Fibroblast of mammary gland (primary cell): Measurements from ENCODE around the gene METTL25B.
A peak's percentile ranks its signal among the peaks of the same experiment; 100 is the strongest.

Experiments
- DNase-seq: peaks from one replicate; pipeline ENCODE4 v3.0.0-alpha.2; 2010; ENCODE audit warnings: low read depth
- H3K4me3 ChIP-seq: 2 replicates; pipeline ENCODE4 v1.5.1; 2011; ENCODE audit warnings: low read depth, mild to moderate bottlenecking, low read length, moderate library complexity; ENCODE audit not compliant: control insufficient read depth
- TF ChIP-seq, protein P1 (sequence below): conservative IDR thresholded peaks from 2 replicates; pipeline ENCODE4 v1.5.1; 2011; ENCODE audit warnings: low read depth, low read length, inconsistent platforms; ENCODE audit not compliant: control insufficient read depth, insufficient read depth

METTL25B gene

GRCh38 chr1:156706657-156707416, 21.4 kb upstream of the METTL25B start:
- DNase-seq: peak; percentile 83
- H3K4me3 ChIP-seq: peak overlapping the region; percentile 43
- TF ChIP-seq, protein P1, sequence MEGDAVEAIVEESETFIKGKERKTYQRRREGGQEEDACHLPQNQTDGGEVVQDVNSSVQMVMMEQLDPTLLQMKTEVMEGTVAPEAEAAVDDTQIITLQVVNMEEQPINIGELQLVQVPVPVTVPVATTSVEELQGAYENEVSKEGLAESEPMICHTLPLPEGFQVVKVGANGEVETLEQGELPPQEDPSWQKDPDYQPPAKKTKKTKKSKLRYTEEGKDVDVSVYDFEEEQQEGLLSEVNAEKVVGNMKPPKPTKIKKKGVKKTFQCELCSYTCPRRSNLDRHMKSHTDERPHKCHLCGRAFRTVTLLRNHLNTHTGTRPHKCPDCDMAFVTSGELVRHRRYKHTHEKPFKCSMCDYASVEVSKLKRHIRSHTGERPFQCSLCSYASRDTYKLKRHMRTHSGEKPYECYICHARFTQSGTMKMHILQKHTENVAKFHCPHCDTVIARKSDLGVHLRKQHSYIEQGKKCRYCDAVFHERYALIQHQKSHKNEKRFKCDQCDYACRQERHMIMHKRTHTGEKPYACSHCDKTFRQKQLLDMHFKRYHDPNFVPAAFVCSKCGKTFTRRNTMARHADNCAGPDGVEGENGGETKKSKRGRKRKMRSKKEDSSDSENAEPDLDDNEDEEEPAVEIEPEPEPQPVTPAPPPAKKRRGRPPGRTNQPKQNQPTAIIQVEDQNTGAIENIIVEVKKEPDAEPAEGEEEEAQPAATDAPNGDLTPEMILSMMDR: no peak

- TF ChIP-seq, protein P1: no peak
- DNase-seq: peak; percentile 79
- peak overlapping the region; percentile 9 for H3K4me3 ChIP-seq
Measured at GRCh38 chr1:156707417-156708217, 20.7 kb upstream of the METTL25B start.

DNA sequence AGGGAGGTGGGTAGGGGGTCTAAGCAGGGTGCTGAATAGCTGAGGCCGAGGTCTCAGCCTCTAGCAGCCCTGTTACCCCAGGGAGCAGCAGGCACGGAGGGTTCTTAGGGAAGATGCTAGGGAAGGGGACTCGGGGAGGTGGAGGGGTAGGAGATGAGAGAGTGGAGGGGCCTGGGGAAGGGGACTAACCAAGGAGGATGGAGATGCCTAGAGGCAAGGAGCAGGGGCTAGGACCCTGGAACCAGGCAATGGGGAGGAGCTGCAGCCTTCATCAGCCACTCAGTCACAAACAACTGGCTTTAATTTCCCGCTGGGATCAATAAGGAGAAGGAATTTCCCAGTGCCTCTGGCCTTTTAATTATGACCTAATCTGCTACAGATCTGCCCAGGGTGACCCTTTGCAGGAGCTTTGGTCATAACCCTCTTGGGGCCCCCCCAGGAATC, 20.0 kb upstream of the METTL25B start:
- peak; percentile 49 for DNase-seq
- no peak overlapping the region for H3K4me3 ChIP-seq
- TF ChIP-seq, protein P1: no peak

- no peak overlapping the region for H3K4me3 ChIP-seq
- TF ChIP-seq, protein P1: no peak
- DNase-seq: no peak
Measured at GRCh38 chr1:156709031-156709430, 19.2 kb upstream of the METTL25B start.

DNA sequence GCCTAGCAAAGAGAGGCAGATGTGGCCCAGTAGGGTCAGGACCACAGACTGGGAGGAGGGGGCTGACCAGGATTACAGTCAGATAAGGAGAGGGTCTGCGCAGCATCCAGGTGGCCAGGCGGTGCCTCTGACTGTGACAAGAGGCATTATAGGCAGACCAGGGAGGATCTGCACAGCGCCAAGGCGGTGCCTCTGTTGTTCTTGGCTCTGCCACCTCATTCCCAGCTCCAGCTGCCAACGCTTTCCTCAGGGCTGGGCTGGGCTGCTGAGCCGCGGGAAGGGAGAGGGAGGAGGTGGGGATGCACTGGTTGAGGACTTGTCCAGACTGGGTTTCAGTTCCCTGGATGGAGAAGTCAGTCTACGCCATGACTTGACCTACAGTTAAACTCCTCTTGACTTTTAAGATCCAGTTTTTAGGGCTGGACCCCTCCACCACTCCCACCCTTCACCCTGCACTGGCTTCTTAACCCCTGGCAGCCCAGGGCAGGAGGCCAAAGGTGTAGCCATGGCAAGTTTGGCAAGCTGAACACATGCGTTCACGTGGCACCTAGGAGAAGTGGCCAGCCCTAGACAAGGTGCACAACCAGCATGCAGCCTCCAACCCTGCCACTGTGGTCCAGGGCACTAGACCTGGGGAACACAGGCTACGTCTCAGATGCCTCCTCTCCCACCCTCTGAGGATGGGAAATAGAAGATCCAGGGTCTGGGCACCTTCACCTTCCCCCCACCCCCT, 18.3 kb upstream of the METTL25B start:
- peak; percentile 75 for DNase-seq
- TF ChIP-seq, protein P1: no peak
- no peak overlapping the region for H3K4me3 ChIP-seq

DNA sequence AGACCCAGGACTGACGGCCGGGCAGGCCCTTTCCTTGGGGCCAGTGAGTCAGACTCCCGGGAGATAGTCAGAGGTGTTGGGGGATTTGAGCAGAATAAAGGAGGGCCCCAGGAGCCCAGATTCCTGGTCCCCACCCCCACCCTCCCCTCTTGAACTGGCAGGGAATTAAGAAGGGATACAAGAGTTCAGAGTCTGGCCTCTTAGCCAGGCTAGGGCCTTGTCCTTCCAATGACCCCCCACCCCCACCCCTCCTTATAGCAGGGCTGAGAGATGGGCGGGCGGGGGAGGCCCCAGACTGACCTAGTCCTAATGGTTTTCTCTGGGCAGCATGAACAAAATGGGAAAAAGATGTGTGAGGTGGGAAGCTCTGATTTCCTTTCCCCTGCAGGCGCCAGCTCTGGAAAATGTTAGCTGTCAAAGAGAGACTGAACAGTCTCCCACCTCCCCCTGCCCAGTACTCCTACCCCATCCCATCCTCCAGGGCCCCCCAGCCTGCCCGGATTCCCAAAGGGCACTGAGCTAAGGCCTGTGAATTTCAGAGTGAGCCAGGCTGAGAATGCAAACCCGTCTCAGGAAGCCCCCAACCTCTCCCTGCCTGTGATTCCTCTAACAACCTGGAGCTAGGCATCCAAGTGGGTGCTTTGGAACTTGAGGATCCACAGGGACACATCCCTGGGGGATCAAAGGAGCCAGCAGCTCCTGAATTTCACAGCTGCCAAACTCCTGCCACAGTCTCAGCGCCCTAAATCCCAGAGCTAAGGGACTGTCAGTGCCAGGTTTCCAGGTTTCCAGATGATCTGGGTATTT, 17.1 kb upstream of the METTL25B start:
- no peak overlapping the region for H3K4me3 ChIP-seq
- peak; percentile 42 for DNase-seq
- TF ChIP-seq, protein P1: no peak
